Left colon (tissue), 2 donors: ENCODE data around the gene DNHD1. TPM values are rescaled to one million over a fixed set of nuclear protein-coding genes. Genes with fewer than 3 reads are reported as not detected.

Experiments
- ATAC-seq: fragments of 200-7000 bp; cut with Tn5 transposase; one replicate; pipeline ENCODE4 v1.9.1; 2020; ENCODE audit warnings: mild to moderate bottlenecking, moderate library complexity
- DNase-seq, 2 donors: peaks; one replicate each; pipeline ENCODE4 v3.0.0-alpha.2; 2020
- intact Hi-C, 2 donors: fragments of 100-400 bp; cut with DNase I in 1 of 2; cut with micrococcal nuclease in 1 of 2; formaldehyde crosslinking; loops; one replicate each; pipeline versions ENCODE4 v1.11.2 to v1.14.0; 2022; cut with DNase I, micrococcal nuclease
- total RNA-seq, 2 donors: library from RNA; stranded (reverse); fragmentation: NEBNext Ultra II Directional; extraction: Animal tissue kit (Norgen Biotek cat#: 25700); gene quantifications; one replicate each; pipeline ENCODE4 v1.2.1, GENCODE V29; 2021
- donor health status: DM: no; HTN: no; CAD: no.
- donor health status: DM: yes; HTN: yes; CAD: no.

DNHD1 gene
- total RNA-seq, 2 donors from 2014 or later, result 11.8 to 18.9 TPM

DNA sequence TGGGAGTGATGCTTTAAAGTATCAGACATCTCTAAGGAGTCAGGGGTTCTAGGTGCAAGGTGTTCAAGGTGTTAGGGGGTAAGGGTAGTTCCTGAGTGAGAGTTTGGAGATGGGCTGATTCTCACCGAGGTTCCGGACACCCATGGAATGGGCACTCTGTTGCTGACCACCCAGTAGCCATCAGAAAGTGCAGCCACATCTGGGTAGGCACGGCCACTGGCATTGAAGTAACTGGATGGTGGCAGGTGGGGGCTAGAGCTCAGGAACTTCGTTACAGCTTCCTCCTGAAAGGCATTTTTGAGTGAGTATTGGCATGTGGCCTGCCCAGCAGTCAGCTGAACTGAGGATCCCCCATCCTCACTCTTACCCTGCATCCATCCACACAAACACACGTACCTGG lies 118.0 kb downstream of the DNHD1 start:
- intact Hi-C loops, result loop anchor here in 1 of 2 donors (10.0 kb wide), 1 partner anchor 230 kb away; no protein-coding TSS in a partner anchor
- DNase-seq (no peak), ATAC-seq (no peak)

DNA sequence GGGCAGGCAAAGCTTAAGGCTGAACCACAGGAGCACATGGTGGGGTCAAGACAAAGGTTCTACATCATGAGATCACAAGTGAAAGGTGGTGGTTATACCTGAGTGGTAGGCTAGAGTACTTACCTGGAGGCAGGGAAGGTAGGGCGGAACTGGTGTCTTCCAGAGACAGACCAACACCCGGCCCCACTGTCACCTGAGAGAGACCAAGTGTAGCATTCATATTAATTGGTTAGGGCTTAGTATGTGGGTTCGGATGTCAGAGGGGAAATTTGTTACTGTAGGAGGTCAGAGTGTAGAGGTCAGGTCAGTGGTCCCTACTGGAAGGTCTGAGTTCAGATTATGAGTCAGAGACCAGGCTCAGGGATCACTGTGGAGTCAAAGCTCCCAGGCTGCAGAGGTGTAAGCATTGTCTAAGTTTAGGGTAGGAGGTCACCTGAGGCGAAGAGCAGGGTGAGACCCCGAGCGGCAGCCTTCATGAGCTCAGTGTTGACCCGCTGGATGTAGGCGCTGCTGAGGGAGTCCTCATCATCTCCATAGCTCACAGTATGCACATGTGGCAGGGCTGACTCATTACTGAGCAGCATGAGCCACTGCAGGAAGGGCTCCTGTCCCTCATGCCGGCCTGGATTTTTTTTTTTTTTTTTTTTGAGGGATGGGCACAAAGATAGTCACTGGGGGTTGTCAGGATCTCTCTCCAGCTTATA lies 119.0 kb downstream of the DNHD1 start:
- intact Hi-C loops, result loop anchor here in 1 of 2 donors (10.0 kb wide), 1 partner anchor 231 kb away; no protein-coding TSS in a partner anchor
- no peak for ATAC-seq
- no peak for DNase-seq

DNA sequence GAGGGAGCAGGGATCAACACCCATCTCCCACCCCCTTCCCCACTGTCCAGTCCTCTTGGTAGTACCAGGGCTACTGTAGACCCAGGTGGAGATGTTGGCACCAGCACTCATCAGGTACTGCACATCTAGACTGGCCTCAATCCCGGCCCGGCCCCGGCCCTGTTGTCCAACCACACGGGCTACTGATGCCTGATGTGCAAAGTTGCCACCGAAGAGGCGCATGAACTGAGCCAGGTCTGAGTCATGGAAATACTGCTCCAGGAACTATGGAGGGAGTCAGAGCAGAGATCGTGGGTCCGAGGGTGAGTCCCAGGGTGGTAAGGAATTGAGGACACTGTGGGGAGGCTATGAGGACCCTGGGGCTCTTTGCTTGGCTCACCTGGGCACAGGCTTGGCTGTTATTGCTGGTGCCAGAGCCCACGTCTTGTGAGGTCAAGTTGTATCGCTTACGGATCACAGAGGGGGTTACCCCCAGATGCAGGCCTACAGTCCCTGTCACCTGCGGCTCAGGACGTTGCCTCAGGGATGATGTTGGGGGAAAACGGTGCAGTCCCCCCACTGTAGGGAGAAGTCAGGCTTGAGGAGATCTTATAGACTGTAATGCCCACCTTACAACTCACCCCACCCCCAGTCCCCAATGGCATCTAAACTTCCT lies 119.6 kb downstream of the DNHD1 start:
- peak in 1 of 2 donors; percentile 23 for DNase-seq
- ATAC-seq, result no peak
- intact Hi-C loops, result loop anchor here in 1 of 2 donors (10.0 kb wide), 1 partner anchor 232 kb away; no protein-coding TSS in a partner anchor

DNA sequence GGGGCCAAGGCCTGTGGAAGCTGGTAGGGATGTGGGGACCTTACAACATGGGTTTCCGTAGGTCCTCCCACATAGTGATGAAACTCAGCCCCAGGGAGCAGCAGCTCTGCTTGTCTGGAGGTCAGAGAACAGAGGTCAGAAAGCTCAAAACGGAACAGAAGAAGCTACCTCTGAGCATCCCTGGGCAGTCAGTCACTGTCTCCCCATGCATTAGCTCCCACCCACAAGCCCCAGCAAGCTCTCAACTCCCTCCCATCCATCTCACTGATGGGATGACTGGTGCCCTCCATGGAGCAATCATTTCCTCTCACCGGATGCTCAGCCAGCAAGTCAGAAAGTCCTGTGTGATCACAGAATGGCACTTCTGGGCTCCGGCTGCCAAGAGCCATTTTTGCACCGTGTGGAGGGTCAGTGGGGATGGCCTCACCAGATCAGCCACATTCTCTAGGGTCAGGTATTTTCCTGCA lies 120.3 kb downstream of the DNHD1 start:
- ATAC-seq (no peak), DNase-seq (peak in 1 of 2 donors; percentile 19)
- intact Hi-C loops, result loop anchor here in 1 of 2 donors (10.0 kb wide), 1 partner anchor 233 kb away; no protein-coding TSS in a partner anchor

DNA sequence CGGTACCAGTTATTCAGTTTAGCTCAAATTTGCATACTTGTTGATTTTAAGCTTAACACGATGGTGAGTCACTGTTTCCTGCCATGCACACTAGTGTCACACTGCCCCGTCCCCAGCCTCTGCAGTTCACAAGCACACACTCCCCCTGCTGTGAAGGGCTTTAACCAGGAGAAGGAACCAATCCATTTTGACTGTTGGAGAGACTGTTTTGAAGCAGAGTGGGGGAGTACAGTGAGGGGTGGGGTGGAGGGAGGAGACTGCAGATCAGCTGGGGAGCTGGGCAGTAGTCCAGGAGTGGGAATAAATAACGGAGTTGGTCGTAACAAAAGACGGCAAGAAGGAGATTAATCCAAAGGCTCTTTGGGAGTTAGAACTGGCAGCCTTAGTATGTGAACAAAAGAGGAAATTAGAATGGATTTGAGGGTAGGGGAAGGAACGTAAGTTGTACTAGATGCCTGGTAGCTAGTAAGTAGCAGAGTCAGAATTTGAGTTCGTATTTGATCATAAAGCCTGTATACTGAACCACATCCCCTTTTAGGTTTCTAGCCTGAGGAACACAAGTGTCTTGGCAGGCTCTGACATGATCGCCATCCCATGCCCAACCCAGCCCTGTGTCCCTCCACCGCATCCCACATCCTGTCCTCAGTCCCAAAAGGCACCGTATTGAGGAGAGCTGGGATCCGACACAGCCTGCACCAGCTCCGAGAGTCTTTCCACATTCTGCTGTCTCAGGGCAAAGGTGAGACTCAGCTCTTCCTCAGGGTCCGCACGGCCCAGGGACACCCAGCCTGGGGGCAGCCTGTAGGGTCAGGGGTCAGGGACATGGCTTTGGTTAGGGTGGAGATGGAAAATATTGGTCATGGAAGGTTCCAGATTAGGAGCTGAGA lies 121.3 kb downstream of the DNHD1 start:
- peak; percentile 21 for ATAC-seq
- peak; percentile 46 to 54 for DNase-seq
- intact Hi-C loops, result loop anchor here in 1 of 2 donors (10.0 kb wide), 1 partner anchor 234 kb away; no protein-coding TSS in a partner anchor

DNA sequence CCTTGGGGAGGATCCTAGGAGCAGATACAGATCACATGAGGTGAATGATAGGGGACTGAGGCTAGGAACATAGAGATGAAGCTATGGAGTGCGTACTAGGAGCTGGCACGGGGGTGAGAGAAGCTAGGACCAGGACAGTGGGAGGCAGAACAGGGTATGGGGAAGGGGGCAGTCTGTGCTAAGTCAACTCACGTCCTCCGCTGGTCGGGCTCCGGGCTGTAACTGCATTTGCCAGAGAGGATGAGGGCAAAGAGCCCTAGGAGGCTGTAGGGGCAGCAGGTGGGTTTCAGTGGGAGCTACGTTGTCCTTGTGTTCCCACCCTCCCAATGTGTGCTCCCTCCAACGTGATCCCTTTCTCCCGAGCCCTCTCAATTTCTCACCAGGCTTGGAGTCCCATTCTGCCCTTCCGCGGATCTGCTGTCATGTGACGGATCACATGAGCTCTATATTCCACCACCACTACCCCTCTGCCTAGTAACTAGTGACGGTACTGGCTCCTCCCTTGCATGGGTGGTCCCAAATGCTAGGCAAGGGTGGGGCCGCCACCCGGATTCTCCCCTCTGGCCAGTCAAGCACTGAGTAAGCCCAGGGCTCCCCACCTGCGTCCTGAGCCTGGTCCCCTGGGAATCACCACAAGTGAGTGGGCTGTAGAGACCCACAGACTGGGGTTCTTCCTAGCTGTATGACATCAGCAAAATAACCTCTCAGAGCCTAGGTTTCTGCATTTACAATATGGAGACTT lies 122.1 kb downstream of the DNHD1 start, which contains the start of gene TPP1:
TSS of gene TPP1 (minus strand) at position 419 of the 742 bp plus-strand sequence. CDS start at position 397, 22 bp downstream.
- peak; percentile 99 for ATAC-seq
- intact Hi-C loops, result loop anchor here in 1 of 2 donors (10.0 kb wide), 1 partner anchor 234 kb away; no protein-coding TSS in a partner anchor
- DNase-seq, result peak; percentile 92 to 93

DNA sequence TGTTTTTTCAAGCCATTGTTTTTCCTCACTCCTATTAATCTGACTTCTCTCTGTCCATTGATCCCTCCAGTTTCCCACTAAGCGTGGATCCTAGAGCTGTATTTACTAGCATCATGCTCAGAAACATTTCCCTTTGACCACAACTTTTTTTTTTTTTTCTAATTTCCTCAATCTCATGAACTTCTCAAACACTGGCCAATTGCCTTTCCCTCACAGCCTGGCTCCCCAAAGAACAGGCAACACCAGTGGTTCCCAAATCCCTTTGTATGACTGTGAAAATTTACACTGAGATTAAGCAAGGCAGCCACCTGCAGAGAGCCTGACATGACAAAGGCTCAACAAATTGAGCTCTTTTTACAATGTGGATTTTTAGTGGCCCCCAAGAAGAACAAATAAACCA lies 123.6 kb downstream of the DNHD1 start:
- intact Hi-C loops, result no loop called here
- DNase-seq (peak in 1 of 2 donors; percentile 23), ATAC-seq (no peak)

Other genes starting within 250 kb of the DNHD1 start
- not detected for gene CCKBR, start 237.4 kb upstream of the DNHD1 start, total RNA-seq
- 10 to 100 TPM in 1 of 2 donors, 1 to 10 TPM in 1; 4.6 to 22.4 TPM for gene CAVIN3, start 176.8 kb upstream of the DNHD1 start, total RNA-seq
- gene SMPD1, start 106.8 kb upstream of the DNHD1 start, total RNA-seq, result 100 to 1,000 TPM in 1 of 2 donors, 10 to 100 TPM in 1; 50.8 to 136 TPM
- gene APBB1, start 78.2 kb upstream of the DNHD1 start, total RNA-seq, result 10 to 100 TPM in 1 of 2 donors, 1 to 10 TPM in 1; 5.2 to 11.2 TPM
- 1 to 10 TPM; 2.4 to 2.5 TPM for gene HPX, start 56.3 kb upstream of the DNHD1 start, total RNA-seq
- 10 to 100 TPM; 37.6 to 49.3 TPM for gene TRIM3, start 23.3 kb upstream of the DNHD1 start, total RNA-seq
- gene ARFIP2, start 15.9 kb upstream of the DNHD1 start, total RNA-seq, result 10 to 100 TPM; 70.2 to 85.6 TPM
- gene TIMM10B, start 15.8 kb upstream of the DNHD1 start, total RNA-seq, result 10 to 100 TPM; 47.8 to 48.6 TPM
- gene RRP8, start 106.3 kb downstream of the DNHD1 start, total RNA-seq, result 10 to 100 TPM; 16.5 to 16.8 TPM
- 100 to 1,000 TPM in 1 of 2 donors, 10 to 100 TPM in 1; 92.7 to 149 TPM for gene ILK, start 106.5 kb downstream of the DNHD1 start, total RNA-seq
- gene TAF10, start 114.9 kb downstream of the DNHD1 start, total RNA-seq, result 100 to 1,000 TPM; 113 to 146 TPM
- gene TPP1, start 122.1 kb downstream of the DNHD1 start, total RNA-seq, result 100 to 1,000 TPM in 1 of 2 donors, 10 to 100 TPM in 1; 71.7 to 105 TPM
- 1 to 10 TPM; 2.8 to 7.6 TPM for gene DCHS1, start 158.5 kb downstream of the DNHD1 start, total RNA-seq
- 10 to 100 TPM; 24.7 to 29.9 TPM for gene MRPL17, start 186.1 kb downstream of the DNHD1 start, total RNA-seq